H9 (cell line): ENCODE measurements around the gene MYO5C. TPM values are rescaled to one million over a fixed set of nuclear protein-coding genes. Genes with fewer than 3 reads are reported as not detected.
A peak's percentile ranks its signal among the peaks of the same experiment; 100 is the strongest.

ENCODE experiments used
- DNase-seq: peaks from one replicate; pipeline ENCODE4 v3.0.0-alpha.2; 2017
- H2AFZ ChIP-seq: one replicate; pipeline ENCODE4 v1.6.1; 2013; ENCODE audit warnings: mild to moderate bottlenecking, low read length, control low read depth, moderate library complexity
- H2AK5ac ChIP-seq: 2 replicates; pipeline ENCODE4 v1.6.1; 2013; ENCODE audit warnings: low read length, control low read depth, mixed read lengths; ENCODE audit not compliant: insufficient read length
- H2BK120ac ChIP-seq: one replicate; pipeline ENCODE4 v1.6.1; 2013; ENCODE audit warnings: low read depth, mild to moderate bottlenecking, low read length, control low read depth, inconsistent platforms; ENCODE audit not compliant: poor library complexity, severe bottlenecking
- H2BK12ac ChIP-seq: 2 replicates; pipeline ENCODE4 v1.6.1; 2013; ENCODE audit warnings: low read length, control low read depth, mixed read lengths, low read depth; ENCODE audit not compliant: insufficient read length
- H2BK15ac ChIP-seq: 2 replicates; pipeline ENCODE4 v1.6.1; 2013; ENCODE audit warnings: low read depth, low read length, control low read depth
- H2BK20ac ChIP-seq: one replicate; pipeline ENCODE4 v1.6.1; 2013; ENCODE audit warnings: low read depth, mild to moderate bottlenecking, low read length, control low read depth, inconsistent platforms; ENCODE audit not compliant: poor library complexity, severe bottlenecking
- H2BK5ac ChIP-seq: 2 replicates; pipeline ENCODE4 v1.6.1; 2013; ENCODE audit warnings: low read length, control low read depth, mixed read lengths; ENCODE audit not compliant: insufficient read length
- H3K14ac ChIP-seq: 2 replicates; pipeline ENCODE4 v1.6.1; 2013; ENCODE audit warnings: low read length, control low read depth; ENCODE audit not compliant: insufficient read depth
- H3K18ac ChIP-seq: 2 replicates; pipeline ENCODE4 v1.6.1; 2013; ENCODE audit warnings: low read depth, mild to moderate bottlenecking, mixed read lengths, low read length, control low read depth; ENCODE audit not compliant: insufficient read length
- H3K23ac ChIP-seq: 2 replicates; pipeline ENCODE4 v1.6.1; 2013; ENCODE audit warnings: low read length, control low read depth, mixed read lengths, low read depth; ENCODE audit not compliant: insufficient read length
- H3K23me2 ChIP-seq: 2 replicates; pipeline ENCODE4 v1.6.1; 2013; ENCODE audit warnings: low read depth, mild to moderate bottlenecking, mixed read lengths, low read length, control low read depth; ENCODE audit not compliant: insufficient read length, poor library complexity, severe bottlenecking
- H3K27ac ChIP-seq: 2 replicates; pipeline ENCODE4 v1.5.1; 2013; ENCODE audit warnings: low read length, control low read depth, mixed read lengths, low read depth; ENCODE audit not compliant: insufficient read length
- H3K27me3 ChIP-seq: 2 replicates; pipeline ENCODE4 v1.6.1; 2013; ENCODE audit warnings: low read length, control low read depth, inconsistent platforms; ENCODE audit not compliant: insufficient read depth
- H3K4ac ChIP-seq: 2 replicates; pipeline ENCODE4 v1.6.1; 2013; ENCODE audit warnings: low read depth, mild to moderate bottlenecking, control low read depth, inconsistent platforms, low read length, moderate library complexity
- H3K4me1 ChIP-seq: 2 replicates; pipeline ENCODE4 v1.6.1; 2013; ENCODE audit warnings: low read length, control low read depth, inconsistent platforms; ENCODE audit not compliant: insufficient read depth
- H3K4me2 ChIP-seq: 2 replicates; pipeline ENCODE4 v1.6.1; 2013; ENCODE audit warnings: low read length, control low read depth, mixed read lengths; ENCODE audit not compliant: insufficient read length, insufficient read depth
- H3K56ac ChIP-seq: 2 replicates; pipeline ENCODE4 v1.6.1; 2013; ENCODE audit warnings: low read depth, mild to moderate bottlenecking, mixed read lengths, low read length, control low read depth; ENCODE audit not compliant: insufficient read length
- H3K79me1 ChIP-seq: 2 replicates; pipeline ENCODE4 v1.6.1; 2013; ENCODE audit warnings: low read depth, mild to moderate bottlenecking, moderate library complexity, low read length, control low read depth, inconsistent platforms; ENCODE audit not compliant: insufficient read depth, poor library complexity, severe bottlenecking
- H3K79me2 ChIP-seq: 2 replicates; pipeline ENCODE4 v1.6.1; 2013; ENCODE audit warnings: low read length, control low read depth, inconsistent platforms; ENCODE audit not compliant: insufficient read depth
- H3K9ac ChIP-seq: 2 replicates; pipeline ENCODE4 v1.6.1; 2013; ENCODE audit warnings: low read length, control low read depth, mixed read lengths; ENCODE audit not compliant: insufficient read length; ENCODE audit errors: extremely low read depth
- H3K9me3 ChIP-seq: one replicate; pipeline ENCODE4 v1.6.1; 2013; ENCODE audit warnings: low read depth, low read length, inconsistent platforms; ENCODE audit not compliant: control insufficient read depth
- H3T11ph ChIP-seq: one replicate; pipeline ENCODE4 v1.6.1; 2013; ENCODE audit warnings: mild to moderate bottlenecking, low read length, control low read depth, inconsistent platforms
- H4K20me1 ChIP-seq: one replicate; pipeline ENCODE4 v1.6.1; 2013; ENCODE audit not compliant: control insufficient read depth, insufficient read length, insufficient read depth
- H4K5ac ChIP-seq: 2 replicates; pipeline ENCODE4 v1.6.1; 2013; ENCODE audit warnings: low read depth, mild to moderate bottlenecking, mixed read lengths, low read length, control low read depth; ENCODE audit not compliant: insufficient read length
- H4K8ac ChIP-seq: replicated peaks from 2 replicates; pipeline ENCODE4 v1.6.1; 2013; ENCODE audit warnings: low read length, control low read depth, mixed read lengths, low read depth; ENCODE audit not compliant: insufficient read length
- H4K91ac ChIP-seq: 2 replicates; pipeline ENCODE4 v1.6.1; 2013; ENCODE audit warnings: low read depth, mild to moderate bottlenecking, moderate library complexity, mixed read lengths, low read length, control low read depth; ENCODE audit not compliant: insufficient read length
- H3K27ac Mint-ChIP-seq, 3 experiments: 2 replicates in 2 of 3; 3 replicates in 1 of 3; pipeline ENCODE4 v1.8.0; 2020 to 2021; ENCODE audit warnings: mixed read lengths in 3 of 3, mild to moderate bottlenecking in 1 of 3, moderate library complexity in 1 of 3
- H3K27me3 Mint-ChIP-seq: 2 replicates; pipeline ENCODE4 v1.8.0; 2021; ENCODE audit warnings: low read depth, mild to moderate bottlenecking, moderate library complexity, mixed read lengths
- H3K36me3 Mint-ChIP-seq, 3 experiments: 2 replicates in 2 of 3; 3 replicates in 1 of 3; pipeline ENCODE4 v1.8.0; 2020 to 2021; ENCODE audit warnings: low read depth in 3 of 3, mixed read lengths in 3 of 3; ENCODE audit not compliant: insufficient read depth in 1 of 3
- H3K4me1 Mint-ChIP-seq, 2 experiments: 2 replicates each; pipeline ENCODE4 v1.8.0; 2020; ENCODE audit warnings: mixed read lengths in 2 of 2
- H3K4me3 Mint-ChIP-seq, 2 experiments: 2 replicates in 1 of 2; 3 replicates in 1 of 2; pipeline ENCODE4 v1.8.0; 2020 to 2021; ENCODE audit warnings: mild to moderate bottlenecking in 2 of 2, mixed read lengths in 2 of 2, moderate library complexity in 1 of 2
- H3K9me3 Mint-ChIP-seq, 2 experiments: 2 replicates in 1 of 2; 3 replicates in 1 of 2; pipeline ENCODE4 v1.8.0; 2020; ENCODE audit warnings: mild to moderate bottlenecking in 2 of 2, mixed read lengths in 2 of 2, moderate library complexity in 1 of 2
- WGBS: extraction: QIAGEN DNeasy Blood & Tissue Kit; methylation state at CpG from one replicate; pipeline ENCODE4 v1.1.7; 2013; ENCODE audit warnings: missing lambda C conversion rate, low lambda C conversion rate, mixed read lengths; ENCODE audit not compliant: insufficient read length; ENCODE audit errors: extremely low coverage; 5-methylcytosine and 5-hydroxymethylcytosine counted together
- total RNA-seq: library from RNA; stranded (reverse); gene quantifications from 2 replicates; pipeline ENCODE4 v1.2.1, GENCODE V29; 2021
- TF ChIP-seq, protein P1 (sequence below): fragments of 200-600 bp; sonication (generic); conservative IDR thresholded peaks from 3 replicates; pipeline ENCODE4 v1.8.0; 2021; ENCODE audit warnings: antibody characterized with exemption, mild to moderate bottlenecking

Gene MYO5C
- total RNA-seq, 1 experiment from 2014 or later = 22.2 TPM

DNA sequence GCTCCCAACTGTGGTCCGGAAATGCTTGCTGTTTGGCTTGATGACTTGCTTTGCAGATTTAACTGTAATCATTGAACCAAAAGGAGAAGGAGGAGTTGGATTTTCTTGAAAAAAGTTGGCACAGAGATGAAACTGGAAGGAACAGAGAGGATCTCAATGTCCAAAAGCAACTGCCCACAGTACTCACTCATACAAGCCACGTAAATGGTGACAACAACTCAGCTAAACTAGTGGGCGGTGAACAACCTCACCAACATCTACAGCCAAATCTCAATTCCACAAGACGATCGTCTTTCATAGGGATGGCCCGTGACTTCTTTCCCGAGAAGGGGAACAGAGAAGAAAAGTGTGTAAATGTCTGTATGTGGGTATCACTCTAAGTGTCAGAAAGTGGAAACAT is 48.1 kb downstream of the MYO5C start:
- H2BK20ac ChIP-seq = no peak overlapping the region
- H2AK5ac ChIP-seq = no peak overlapping the region
- H3K9ac ChIP-seq = no peak overlapping the region
- Mint-ChIP-seq H3K36me3 (peaks cover 15 to 76% (median 45%) of the 10 kb centered on the region in 3 experiments; a peak in 6 of 7 replicates), H3K27ac (peak overlapping the region in 1 of 3 experiments; percentile 19; a peak in 1 of 7 replicates), H3K9me3 (no peaks in the 10 kb centered on the region; a peak in 1 of 5 replicates), H3K4me1 (no peaks in the 10 kb centered on the region), H3K4me3 (no peak overlapping the region), H3K27me3 (peaks cover 1% of the 10 kb centered on the region; the same call in 1 of the 2 replicates)
- no peaks in the 10 kb centered on the region for H3K79me1 ChIP-seq
- H3K56ac ChIP-seq = no peak overlapping the region
- no peak overlapping the region for H4K8ac ChIP-seq
- no peak overlapping the region for H3K4ac ChIP-seq
- H3K9me3 ChIP-seq = no peaks in the 10 kb centered on the region
- no CpG with 5 or more reads among the region's 7 CpGs for WGBS
- no peaks in the 10 kb centered on the region for H4K20me1 ChIP-seq
- no peak overlapping the region for H2BK12ac ChIP-seq
- no peak overlapping the region for H3K18ac ChIP-seq
- no peak overlapping the region for H2AFZ ChIP-seq
- no peak overlapping the region for H2BK15ac ChIP-seq
- no peak overlapping the region for H3K4me2 ChIP-seq
- no peak overlapping the region for H4K5ac ChIP-seq
- H3K27me3 ChIP-seq = no peaks in the 10 kb centered on the region
- H3K4me1 ChIP-seq = no peaks in the 10 kb centered on the region
- no peaks in the 10 kb centered on the region for H3K79me2 ChIP-seq
- H2BK120ac ChIP-seq = no peak overlapping the region
- DNase-seq = no peak
- H3K27ac ChIP-seq = no peak overlapping the region
- H3K14ac ChIP-seq = no peak overlapping the region
- H3T11ph ChIP-seq = no peak overlapping the region
- H4K91ac ChIP-seq = no peak overlapping the region
- TF ChIP-seq, protein P1, sequence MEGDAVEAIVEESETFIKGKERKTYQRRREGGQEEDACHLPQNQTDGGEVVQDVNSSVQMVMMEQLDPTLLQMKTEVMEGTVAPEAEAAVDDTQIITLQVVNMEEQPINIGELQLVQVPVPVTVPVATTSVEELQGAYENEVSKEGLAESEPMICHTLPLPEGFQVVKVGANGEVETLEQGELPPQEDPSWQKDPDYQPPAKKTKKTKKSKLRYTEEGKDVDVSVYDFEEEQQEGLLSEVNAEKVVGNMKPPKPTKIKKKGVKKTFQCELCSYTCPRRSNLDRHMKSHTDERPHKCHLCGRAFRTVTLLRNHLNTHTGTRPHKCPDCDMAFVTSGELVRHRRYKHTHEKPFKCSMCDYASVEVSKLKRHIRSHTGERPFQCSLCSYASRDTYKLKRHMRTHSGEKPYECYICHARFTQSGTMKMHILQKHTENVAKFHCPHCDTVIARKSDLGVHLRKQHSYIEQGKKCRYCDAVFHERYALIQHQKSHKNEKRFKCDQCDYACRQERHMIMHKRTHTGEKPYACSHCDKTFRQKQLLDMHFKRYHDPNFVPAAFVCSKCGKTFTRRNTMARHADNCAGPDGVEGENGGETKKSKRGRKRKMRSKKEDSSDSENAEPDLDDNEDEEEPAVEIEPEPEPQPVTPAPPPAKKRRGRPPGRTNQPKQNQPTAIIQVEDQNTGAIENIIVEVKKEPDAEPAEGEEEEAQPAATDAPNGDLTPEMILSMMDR = no peak
- H2BK5ac ChIP-seq = no peak overlapping the region
- no peaks in the 10 kb centered on the region for H3K23me2 ChIP-seq
- no peak overlapping the region for H3K23ac ChIP-seq
